ENCODE data around the gene ACTN2. TPM values are rescaled to one million over a fixed set of nuclear protein-coding genes. Genes with fewer than 3 reads are reported as not detected.

ACTN2 gene
- total RNA-seq, 2 donors from 2014 or later: 0.06 to 0.19 TPM

- no peak for ATAC-seq (replicated peaks)
- Mint-ChIP-seq H3K9me3 (no peaks in the 10 kb centered on the region), H3K4me1 (no peaks in the 10 kb centered on the region), H3K36me3 (ENCODE audit: low read depth) (no peaks in the 10 kb centered on the region), H3K27ac (no peak overlapping the region), H3K27me3 (peaks cover 11% of the 10 kb centered on the region), H3K4me3 (no peak overlapping the region)
Measured at GRCh38 chr1:236710328-236710892, 24.1 kb downstream of the ACTN2 start.

GRCh38 chr1:236716160-236716559 is 29.9 kb downstream of the ACTN2 start:
- Mint-ChIP-seq H3K4me1 (no peaks in the 10 kb centered on the region), H3K27ac (no peak overlapping the region), H3K4me3 (no peak overlapping the region), H3K36me3 (ENCODE audit: low read depth) (no peaks in the 10 kb centered on the region), H3K27me3 (peaks cover 27% of the 10 kb centered on the region), H3K9me3 (no peaks in the 10 kb centered on the region)
- no peak for ATAC-seq (replicated peaks)

DNA sequence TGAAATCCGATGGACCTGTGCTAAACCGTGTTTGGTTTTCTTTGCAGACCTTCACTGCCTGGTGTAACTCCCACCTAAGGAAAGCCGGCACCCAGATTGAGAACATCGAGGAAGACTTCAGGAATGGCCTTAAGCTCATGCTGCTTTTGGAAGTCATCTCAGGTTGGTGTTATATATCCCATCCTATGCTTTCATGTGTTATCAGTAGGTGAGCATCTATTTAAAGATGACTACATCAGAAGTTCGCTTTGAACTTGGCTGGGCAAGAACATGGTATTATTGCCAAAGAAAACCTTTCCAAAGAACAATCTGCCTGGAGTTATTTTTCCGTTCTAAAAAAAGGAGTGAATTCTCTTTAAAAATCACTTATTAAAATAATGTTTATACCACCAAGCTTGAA is 31.5 kb downstream of the ACTN2 start:
- H3K27ac Mint-ChIP-seq: no peak overlapping the region
- no peaks in the 10 kb centered on the region for H3K4me1 Mint-ChIP-seq
- ATAC-seq (replicated peaks): no peak
- H3K9me3 Mint-ChIP-seq: no peaks in the 10 kb centered on the region
- no peak overlapping the region for H3K4me3 Mint-ChIP-seq
- H3K27me3 Mint-ChIP-seq: peaks cover 22% of the 10 kb centered on the region
- H3K36me3 Mint-ChIP-seq (ENCODE audit: low read depth): no peaks in the 10 kb centered on the region

DNA sequence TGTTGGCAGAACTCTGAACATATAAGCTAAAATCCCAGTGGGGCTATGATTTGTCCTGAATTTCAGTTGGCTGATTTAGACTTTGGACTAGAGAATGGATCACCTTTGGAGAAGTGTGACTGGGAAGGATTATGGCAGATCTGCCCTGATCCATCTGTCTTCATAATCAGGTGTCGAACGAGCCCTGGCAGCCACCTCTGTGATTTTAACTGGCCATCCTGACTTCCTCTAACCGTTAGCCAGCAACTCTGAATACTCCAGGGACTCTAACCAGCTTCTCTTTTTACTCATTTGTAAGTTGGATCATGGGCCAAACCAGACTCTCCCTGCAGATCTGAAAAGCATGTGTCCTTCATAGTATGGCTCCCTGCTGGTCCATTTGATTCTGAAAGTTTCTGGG is 32.0 kb downstream of the ACTN2 start:
- Mint-ChIP-seq H3K4me3 (no peak overlapping the region), H3K36me3 (ENCODE audit: low read depth) (no peaks in the 10 kb centered on the region), H3K27me3 (peaks cover 20% of the 10 kb centered on the region), H3K27ac (no peak overlapping the region), H3K4me1 (no peaks in the 10 kb centered on the region), H3K9me3 (no peaks in the 10 kb centered on the region)
- no peak for ATAC-seq (replicated peaks)

DNA sequence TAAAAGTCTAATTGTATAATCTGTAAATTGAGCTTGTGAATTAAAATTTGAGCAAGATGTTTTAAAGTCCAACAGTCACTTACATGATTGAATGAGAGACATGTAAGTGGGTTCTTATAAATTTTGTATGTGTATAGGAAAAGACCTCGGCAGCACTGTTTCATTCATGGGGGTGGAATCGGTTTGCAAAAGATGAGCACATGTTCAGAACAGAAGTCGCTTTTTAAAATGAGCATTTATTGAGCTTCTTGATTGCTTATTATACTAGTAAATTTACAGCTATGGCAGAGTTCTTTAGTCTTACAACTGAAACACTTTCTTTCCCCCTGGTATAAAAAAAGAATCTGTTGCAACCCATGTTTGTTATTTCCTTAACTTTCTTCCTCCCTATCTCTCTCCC is 33.9 kb downstream of the ACTN2 start:
- H3K27me3 Mint-ChIP-seq: peaks cover 23% of the 10 kb centered on the region
- no peak for ATAC-seq (replicated peaks)
- H3K27ac Mint-ChIP-seq: no peak overlapping the region
- H3K4me1 Mint-ChIP-seq: no peaks in the 10 kb centered on the region
- no peak overlapping the region for H3K4me3 Mint-ChIP-seq
- H3K9me3 Mint-ChIP-seq: peaks cover 3% of the 10 kb centered on the region
- H3K36me3 Mint-ChIP-seq (ENCODE audit: low read depth): no peaks in the 10 kb centered on the region

DNA sequence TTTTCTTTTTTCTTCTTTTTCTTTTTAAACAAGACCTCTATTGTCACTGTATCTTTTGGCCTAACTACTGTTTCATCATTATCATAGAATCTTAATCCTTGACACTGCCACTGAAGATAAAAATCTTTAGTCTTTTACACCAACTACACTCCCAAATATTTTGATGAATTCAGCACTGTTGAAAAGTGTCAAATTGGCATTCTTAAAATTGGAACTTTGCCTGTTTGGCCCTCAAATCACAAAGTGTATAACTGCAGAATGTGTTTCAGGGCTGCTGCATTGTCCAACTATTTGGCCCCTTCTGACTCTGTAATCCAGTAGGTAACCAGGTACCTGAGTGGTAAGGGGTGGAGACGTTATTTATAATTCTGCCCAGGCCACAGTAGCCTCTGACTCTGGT is 34.3 kb downstream of the ACTN2 start:
- ATAC-seq (replicated peaks): no peak
- no peaks in the 10 kb centered on the region for H3K36me3 Mint-ChIP-seq (ENCODE audit: low read depth)
- H3K4me1 Mint-ChIP-seq: no peaks in the 10 kb centered on the region
- H3K9me3 Mint-ChIP-seq: peaks cover 3% of the 10 kb centered on the region
- no peak overlapping the region for H3K4me3 Mint-ChIP-seq
- peaks cover 23% of the 10 kb centered on the region for H3K27me3 Mint-ChIP-seq
- no peak overlapping the region for H3K27ac Mint-ChIP-seq

DNA sequence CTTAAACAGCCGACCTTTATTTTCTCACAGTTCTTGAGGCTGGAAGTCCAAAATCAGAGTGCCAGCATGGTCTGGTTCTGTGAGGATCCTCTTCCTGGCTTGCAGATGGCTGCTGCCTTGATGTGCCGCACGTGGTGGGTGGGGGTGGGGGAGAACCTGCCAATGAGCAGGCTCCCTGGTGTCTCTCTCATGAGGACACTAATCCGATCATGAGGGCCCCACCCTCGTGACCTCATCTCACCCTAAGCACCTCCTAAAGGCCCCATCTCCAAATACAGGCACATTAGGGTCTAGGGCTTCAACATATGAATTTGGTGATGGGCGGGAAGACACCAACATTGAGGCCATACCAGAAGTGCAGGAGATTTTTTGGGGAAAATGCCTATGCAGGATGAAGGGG is 37.8 kb downstream of the ACTN2 start:
- no peaks in the 10 kb centered on the region for H3K4me1 Mint-ChIP-seq
- peaks cover 18% of the 10 kb centered on the region for H3K27me3 Mint-ChIP-seq
- H3K27ac Mint-ChIP-seq: no peak overlapping the region
- peaks cover 3% of the 10 kb centered on the region for H3K9me3 Mint-ChIP-seq
- H3K4me3 Mint-ChIP-seq: no peak overlapping the region
- no peak for ATAC-seq (replicated peaks)
- no peaks in the 10 kb centered on the region for H3K36me3 Mint-ChIP-seq (ENCODE audit: low read depth)

DNA sequence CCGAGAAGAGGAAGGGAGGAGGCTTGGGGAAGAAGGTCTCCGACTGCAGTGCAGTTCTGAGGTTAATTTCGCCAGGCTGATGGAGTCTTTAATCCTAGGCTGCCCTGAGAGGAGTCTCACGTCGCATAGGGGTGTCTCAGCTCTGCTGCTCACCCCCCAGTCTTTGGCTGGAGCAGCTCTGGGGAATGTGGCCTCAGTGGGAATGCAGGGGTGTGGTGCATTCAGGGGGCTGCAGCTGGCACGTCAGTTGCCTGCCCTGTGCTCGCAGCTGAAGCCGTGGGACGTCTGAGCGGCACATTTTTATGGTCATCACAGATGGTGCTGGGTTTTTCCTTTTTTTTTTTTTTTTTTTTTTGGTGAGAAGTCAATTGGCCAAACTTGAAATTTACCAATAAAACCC is 38.2 kb downstream of the ACTN2 start:
- Mint-ChIP-seq H3K4me1 (no peaks in the 10 kb centered on the region), H3K27ac (no peak overlapping the region), H3K27me3 (peaks cover 15% of the 10 kb centered on the region), H3K36me3 (ENCODE audit: low read depth) (no peaks in the 10 kb centered on the region), H3K4me3 (no peak overlapping the region), H3K9me3 (peaks cover 3% of the 10 kb centered on the region)
- no peak for ATAC-seq (replicated peaks)

DNA sequence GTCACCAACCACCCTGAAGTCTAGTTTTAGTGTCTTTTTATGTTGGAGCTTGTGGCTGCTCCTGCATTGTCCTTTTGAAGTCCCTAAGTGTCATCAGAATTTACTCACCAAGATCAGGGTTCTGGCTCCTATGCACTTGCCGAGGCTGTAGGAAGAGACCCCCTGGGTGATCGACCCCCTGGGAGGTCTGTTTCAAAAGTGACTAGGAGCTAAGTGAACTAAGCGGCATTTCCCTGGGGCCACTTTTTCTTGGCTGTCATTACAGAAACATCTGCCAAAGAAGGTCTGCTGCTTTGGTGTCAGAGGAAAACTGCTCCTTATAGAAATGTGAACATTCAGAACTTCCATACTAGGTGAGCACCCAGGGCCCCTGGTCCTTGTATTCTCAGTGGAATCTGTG is 39.4 kb downstream of the ACTN2 start:
- peaks cover 3% of the 10 kb centered on the region for H3K9me3 Mint-ChIP-seq
- H3K4me1 Mint-ChIP-seq: no peaks in the 10 kb centered on the region
- H3K36me3 Mint-ChIP-seq (ENCODE audit: low read depth): no peaks in the 10 kb centered on the region
- H3K27ac Mint-ChIP-seq: no peak overlapping the region
- H3K4me3 Mint-ChIP-seq: no peak overlapping the region
- no peak for ATAC-seq (replicated peaks)
- peaks cover 15% of the 10 kb centered on the region for H3K27me3 Mint-ChIP-seq

DNA sequence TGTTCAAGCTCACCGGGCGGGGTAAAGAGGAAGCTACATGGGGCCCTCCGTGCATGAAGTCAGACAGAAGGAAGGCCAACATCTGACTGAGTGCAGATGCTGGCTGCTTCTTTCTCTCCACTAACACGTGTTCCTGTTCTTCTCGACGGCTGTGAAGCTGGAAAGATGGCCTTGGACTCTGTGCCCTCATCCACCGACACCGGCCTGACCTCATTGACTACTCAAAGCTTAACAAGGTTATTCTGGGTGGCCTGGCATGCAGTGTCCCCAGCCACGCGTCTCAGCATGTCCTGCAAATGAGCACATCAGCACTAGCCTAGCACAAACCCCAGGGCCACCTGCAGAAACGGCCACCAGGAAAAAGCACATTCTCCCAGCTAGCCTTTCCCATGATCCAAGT is 41.2 kb downstream of the ACTN2 start:
- Mint-ChIP-seq H3K36me3 (ENCODE audit: low read depth) (no peaks in the 10 kb centered on the region), H3K9me3 (peaks cover 3% of the 10 kb centered on the region), H3K4me3 (no peak overlapping the region), H3K4me1 (no peaks in the 10 kb centered on the region), H3K27ac (no peak overlapping the region), H3K27me3 (peaks cover 12% of the 10 kb centered on the region)
- ATAC-seq (replicated peaks): no peak

- H3K4me1 Mint-ChIP-seq: no peaks in the 10 kb centered on the region
- ATAC-seq (replicated peaks): no peak
- H3K4me3 Mint-ChIP-seq: no peak overlapping the region
- no peaks in the 10 kb centered on the region for H3K36me3 Mint-ChIP-seq (ENCODE audit: low read depth)
- H3K27me3 Mint-ChIP-seq: peaks cover 15% of the 10 kb centered on the region
- no peak overlapping the region for H3K27ac Mint-ChIP-seq
- peaks cover 3% of the 10 kb centered on the region for H3K9me3 Mint-ChIP-seq
Measured at GRCh38 chr1:236728752-236729151, 42.5 kb downstream of the ACTN2 start.

GRCh38 chr1:236733653-236734052 is 47.4 kb downstream of the ACTN2 start:
- Mint-ChIP-seq H3K9me3 (no peaks in the 10 kb centered on the region), H3K27me3 (peaks cover 9% of the 10 kb centered on the region), H3K27ac (no peak overlapping the region), H3K4me1 (no peaks in the 10 kb centered on the region), H3K36me3 (ENCODE audit: low read depth) (no peaks in the 10 kb centered on the region), H3K4me3 (no peak overlapping the region)
- no peak for ATAC-seq (replicated peaks)

GRCh38 chr1:236734141-236734765 is 48.0 kb downstream of the ACTN2 start:
- H3K27ac Mint-ChIP-seq: no peak overlapping the region
- peaks cover 9% of the 10 kb centered on the region for H3K27me3 Mint-ChIP-seq
- no peaks in the 10 kb centered on the region for H3K4me1 Mint-ChIP-seq
- ATAC-seq (replicated peaks): peak; percentile 62
- no peak overlapping the region for H3K4me3 Mint-ChIP-seq
- no peaks in the 10 kb centered on the region for H3K9me3 Mint-ChIP-seq
- H3K36me3 Mint-ChIP-seq (ENCODE audit: low read depth): no peaks in the 10 kb centered on the region

DNA sequence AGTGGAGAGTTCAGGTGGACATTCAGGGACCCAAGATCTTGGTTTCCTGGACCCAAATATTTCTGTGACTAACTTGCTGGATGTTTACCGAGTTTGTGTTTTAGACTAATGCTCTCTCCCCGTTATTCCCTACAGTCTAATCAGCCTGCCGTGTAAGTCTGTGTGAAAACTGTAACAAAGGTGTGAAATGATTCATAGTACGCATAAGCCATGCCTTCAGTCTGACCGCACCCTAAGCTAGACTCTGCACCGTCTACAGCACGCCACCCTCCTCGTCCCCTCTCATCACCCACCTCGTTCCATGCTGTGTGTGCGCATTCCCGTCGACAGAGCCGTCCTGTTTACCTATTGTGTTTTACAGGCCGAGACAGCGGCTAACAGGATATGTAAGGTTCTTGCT is 50.5 kb downstream of the ACTN2 start:
- no peak overlapping the region for H3K27ac Mint-ChIP-seq
- H3K27me3 Mint-ChIP-seq: peaks cover 13% of the 10 kb centered on the region
- ATAC-seq (replicated peaks): no peak
- no peaks in the 10 kb centered on the region for H3K36me3 Mint-ChIP-seq (ENCODE audit: low read depth)
- H3K4me3 Mint-ChIP-seq: no peak overlapping the region
- H3K9me3 Mint-ChIP-seq: no peaks in the 10 kb centered on the region
- H3K4me1 Mint-ChIP-seq: no peaks in the 10 kb centered on the region

DNA sequence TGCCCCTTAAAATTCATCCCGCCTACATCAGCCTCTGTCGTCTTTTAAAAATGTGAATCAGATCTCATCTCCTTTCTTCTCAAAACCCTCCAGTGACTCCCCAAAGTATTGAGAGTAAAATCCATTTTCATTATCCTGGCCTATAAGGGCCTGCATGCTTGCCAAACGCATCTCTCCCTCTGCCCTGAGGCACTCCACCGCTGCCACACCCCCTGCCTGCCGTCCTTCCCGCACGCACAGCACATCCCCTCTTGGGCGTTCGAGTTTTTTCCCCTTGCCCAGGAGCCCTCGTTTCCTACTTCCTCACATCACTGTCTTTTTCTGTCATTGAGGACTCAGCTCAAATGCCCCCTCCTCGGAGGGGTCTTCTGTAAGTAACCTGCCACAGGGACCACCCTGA is 55.5 kb downstream of the ACTN2 start:
- Mint-ChIP-seq H3K4me3 (no peak overlapping the region), H3K27me3 (peaks cover 14% of the 10 kb centered on the region), H3K4me1 (no peaks in the 10 kb centered on the region), H3K27ac (no peak overlapping the region), H3K9me3 (no peaks in the 10 kb centered on the region), H3K36me3 (ENCODE audit: low read depth) (no peaks in the 10 kb centered on the region)
- ATAC-seq (replicated peaks): no peak
